Epithelial cell of esophagus (primary cell): ENCODE measurements around the gene WNT5A.

Experiments used
- DNase-seq: peaks from one replicate; pipeline ENCODE4 v3.0.0; 2010; ENCODE audit warnings: low read depth
- H3K4me3 ChIP-seq: 2 replicates; pipeline ENCODE4 v1.5.1; 2011; ENCODE audit warnings: mild to moderate bottlenecking, low read length, control low read depth
- TF ChIP-seq, protein P1 (sequence below): IDR thresholded peaks from 2 replicates; pipeline ENCODE4 v1.5.1; 2011; ENCODE audit warnings: low read depth, mild to moderate bottlenecking, low read length, control low read depth, inconsistent platforms; ENCODE audit not compliant: insufficient read depth; ENCODE audit errors: missing control alignments

Gene WNT5A

DNA sequence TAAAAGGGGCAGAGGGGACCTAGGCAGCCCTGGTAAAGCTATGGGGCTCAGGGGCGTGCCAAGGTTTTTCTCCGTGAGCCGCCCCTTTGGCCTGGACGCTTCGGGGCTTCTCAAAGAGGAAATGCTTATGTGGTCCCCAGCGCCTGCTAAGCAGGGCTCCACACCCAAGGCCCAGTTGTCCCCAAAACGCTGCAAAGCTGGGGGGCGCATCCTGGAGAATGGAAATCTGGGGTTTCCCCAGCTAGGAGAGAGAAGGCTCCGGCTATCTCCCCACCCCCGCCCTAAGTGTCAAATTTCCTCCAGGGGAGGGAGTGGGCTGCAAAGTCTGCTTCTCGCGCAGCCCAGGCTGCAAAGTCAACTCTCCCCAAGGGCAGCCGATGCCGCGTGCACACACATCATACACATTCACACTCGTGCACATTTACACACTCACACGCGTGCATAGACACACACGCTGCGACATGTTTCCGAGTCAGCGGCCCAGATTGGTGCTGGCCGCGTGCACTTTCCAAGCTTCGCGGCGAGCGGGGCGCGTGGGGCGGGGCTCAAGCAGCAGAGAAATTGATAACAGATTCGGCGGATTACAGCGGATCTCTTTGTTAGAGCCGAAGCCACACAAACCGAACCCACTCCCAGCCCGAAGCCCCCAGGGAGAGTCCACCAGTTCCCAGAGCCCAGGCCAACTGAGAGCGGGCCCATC is 4.5 kb downstream of the WNT5A start:
- TF ChIP-seq, protein P1, sequence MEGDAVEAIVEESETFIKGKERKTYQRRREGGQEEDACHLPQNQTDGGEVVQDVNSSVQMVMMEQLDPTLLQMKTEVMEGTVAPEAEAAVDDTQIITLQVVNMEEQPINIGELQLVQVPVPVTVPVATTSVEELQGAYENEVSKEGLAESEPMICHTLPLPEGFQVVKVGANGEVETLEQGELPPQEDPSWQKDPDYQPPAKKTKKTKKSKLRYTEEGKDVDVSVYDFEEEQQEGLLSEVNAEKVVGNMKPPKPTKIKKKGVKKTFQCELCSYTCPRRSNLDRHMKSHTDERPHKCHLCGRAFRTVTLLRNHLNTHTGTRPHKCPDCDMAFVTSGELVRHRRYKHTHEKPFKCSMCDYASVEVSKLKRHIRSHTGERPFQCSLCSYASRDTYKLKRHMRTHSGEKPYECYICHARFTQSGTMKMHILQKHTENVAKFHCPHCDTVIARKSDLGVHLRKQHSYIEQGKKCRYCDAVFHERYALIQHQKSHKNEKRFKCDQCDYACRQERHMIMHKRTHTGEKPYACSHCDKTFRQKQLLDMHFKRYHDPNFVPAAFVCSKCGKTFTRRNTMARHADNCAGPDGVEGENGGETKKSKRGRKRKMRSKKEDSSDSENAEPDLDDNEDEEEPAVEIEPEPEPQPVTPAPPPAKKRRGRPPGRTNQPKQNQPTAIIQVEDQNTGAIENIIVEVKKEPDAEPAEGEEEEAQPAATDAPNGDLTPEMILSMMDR = no peak
- no peak overlapping the region for H3K4me3 ChIP-seq
- no peak for DNase-seq

DNA sequence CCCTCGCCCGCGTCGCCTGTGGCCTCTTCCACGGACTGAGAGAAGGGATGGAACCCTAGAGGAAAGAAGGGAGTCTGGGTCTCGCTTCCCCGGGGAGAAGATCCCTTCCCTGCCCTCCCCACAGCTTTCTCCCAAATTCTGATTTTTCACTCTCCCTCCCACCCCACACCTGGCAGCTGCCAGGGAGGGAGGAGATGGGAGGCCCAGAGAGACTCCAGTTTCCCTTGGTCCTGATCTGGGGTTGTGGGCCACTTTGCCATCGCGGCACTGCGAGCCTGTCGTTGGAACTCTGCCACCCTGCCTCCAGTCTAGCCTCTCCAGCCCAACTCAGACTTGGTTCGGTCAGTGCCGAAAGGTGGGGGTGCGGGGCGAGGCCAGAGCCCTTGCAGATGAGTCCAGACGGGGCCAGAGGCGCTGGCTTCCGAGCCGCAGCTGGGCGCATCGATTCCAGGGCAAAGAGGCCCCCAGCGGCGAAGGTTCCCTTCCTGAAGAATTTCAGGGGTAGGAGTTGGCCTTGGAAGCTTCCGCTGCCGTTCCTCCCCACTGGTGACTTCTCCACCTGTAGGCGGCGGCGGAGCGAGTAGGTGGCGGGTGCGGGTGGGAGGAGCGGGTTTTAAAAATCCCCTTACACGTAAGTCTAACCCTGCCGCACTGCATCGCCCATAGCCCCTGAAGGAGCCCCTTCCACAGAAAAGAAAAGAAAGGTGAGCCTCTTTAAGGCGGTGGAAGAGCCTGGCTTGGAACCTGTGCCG is 5.2 kb downstream of the WNT5A start:
- H3K4me3 ChIP-seq = peak overlapping the region; percentile 5
- TF ChIP-seq, protein P1 = peak; percentile 4
- no peak for DNase-seq

DNA sequence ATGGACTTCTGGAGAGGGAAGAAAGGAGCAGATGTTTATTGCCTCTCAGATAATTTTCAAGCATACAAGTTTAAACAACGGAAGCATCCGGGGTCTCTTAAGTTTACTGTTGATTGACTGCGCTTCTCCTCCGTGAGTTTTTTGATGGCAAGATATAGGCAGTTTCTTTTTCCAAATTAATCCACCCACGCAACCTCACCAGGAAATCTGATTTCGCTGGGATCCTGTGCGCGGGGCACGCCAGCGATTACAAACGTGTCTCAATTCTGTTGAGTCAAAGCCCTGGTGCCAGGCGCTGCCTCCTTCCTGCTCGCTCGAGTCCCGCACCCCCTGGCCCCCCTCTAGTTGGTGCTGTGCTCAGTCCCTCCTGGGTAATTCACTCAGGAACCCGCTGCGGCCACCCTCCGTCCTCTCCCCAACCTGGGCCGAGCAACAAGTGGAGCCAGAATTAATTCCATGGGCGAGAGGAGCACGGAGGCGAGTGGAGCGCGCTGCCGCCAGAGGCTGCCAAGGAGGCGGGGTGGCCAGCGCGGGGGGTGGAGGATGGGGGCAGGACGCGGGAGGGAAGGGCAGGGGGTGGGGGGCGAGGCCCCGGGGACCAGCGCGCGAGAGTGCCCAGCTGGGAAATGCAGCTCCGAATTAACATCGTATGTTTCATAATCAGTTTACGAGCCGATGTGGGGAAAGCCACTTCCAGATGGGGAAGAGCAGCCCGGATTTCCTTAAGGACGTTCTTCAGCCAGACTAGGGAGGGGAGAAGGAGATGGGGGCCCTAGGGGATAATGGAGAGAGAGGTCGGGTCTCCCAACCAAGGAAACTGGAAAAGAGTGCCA is 6.0 kb downstream of the WNT5A start:
- H3K4me3 ChIP-seq = peak overlapping the region; percentile 23
- TF ChIP-seq, protein P1 = no peak
- DNase-seq = peak; percentile 22

DNA sequence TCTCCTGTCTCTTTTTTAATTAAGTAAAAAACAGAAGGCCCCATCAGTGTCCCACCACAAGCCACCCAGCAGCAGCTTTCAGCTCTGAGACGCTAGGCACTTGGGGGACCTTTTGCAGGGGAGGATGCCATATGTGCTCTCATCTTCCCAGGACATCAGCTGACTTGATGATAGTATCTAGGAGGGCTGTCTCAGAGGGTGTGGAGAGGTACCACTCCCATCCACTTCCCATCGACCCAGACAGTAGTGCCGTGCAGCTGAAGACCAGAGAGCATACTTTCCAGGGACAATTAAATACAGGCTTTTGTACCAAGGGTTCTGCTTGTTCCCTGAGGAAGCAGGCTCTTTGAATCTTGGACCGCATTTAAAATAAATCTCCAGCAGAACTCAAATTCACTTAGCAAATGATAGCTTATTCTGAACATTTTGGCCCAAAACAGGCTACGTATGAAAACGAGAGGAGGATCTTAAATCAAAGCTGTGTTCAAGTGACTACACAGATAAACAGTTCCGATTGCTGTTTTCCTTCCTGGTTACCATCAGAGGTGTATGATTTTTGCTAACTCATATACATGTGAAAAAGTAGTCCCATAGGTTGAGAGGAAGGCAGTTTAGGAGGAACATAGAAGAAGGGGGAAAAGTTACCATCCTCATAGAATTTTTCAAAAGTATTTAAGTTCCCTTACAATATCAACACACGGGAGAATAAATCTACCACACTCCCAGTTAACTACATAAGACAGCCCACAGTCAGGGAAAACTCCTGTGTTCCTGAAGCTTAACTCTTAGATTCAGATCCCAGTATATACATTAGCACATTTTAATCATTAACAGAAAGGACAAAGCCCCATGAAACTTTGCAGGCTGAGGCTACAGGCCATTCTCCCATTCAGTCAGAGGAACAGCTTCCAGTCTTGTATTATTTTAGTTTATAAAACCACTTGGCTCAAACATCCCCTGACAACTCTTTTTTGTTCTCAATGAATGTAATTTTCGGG is 9.5 kb downstream of the WNT5A start:
- DNase-seq = no peak
- TF ChIP-seq, protein P1 = no peak
- no peak overlapping the region for H3K4me3 ChIP-seq

DNA sequence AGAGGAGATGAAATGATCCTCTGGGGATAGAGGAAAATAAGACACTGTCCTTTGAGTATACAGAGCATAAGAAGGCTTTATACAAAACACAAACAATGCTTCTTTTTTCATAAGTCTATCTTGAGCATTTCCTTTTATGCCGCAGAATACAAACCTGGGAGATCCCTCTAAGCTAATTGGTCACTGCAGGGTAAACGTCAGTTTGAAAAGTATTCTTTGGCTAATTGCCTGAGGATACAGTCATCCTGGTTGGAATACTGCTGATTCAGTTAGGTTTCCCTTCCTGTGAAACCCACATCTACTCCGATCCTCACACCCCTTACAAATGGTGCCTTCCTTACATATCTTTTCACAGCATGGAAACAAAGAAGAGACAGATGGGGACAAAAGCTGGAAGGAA is 10.6 kb downstream of the WNT5A start:
- peak; percentile 55 for DNase-seq
- no peak overlapping the region for H3K4me3 ChIP-seq
- TF ChIP-seq, protein P1 = no peak

DNA sequence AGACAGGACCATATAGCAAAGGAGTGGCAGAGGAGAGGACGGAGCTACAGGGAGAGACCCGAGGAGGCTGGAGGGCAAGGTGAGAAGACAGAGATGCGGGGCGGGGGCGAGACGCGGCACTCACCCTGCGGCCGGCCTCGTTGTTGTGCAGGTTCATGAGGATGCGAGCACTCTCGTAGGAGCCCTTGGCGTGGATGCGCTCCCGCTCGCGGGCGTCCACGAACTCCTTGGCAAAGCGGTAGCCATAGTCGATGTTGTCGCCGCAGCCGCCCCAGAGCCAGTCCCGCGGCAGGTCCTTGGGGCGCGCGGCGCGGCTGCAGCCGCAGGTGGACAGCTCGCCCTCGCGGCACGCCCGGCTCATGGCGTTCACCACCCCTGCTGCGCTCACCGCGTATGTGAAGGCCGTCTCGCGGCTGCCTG is 12.9 kb downstream of the WNT5A start:
- TF ChIP-seq, protein P1 = no peak
- no peak for DNase-seq
- no peak overlapping the region for H3K4me3 ChIP-seq
